ENCODE measurements around the gene COX19. TPM values are rescaled to one million over a fixed set of nuclear protein-coding genes. Genes with fewer than 3 reads are reported as not detected.
"Not testable (repeated sequence)": the region's sequence is repeated elsewhere in the genome, so short reads cannot be mapped to it uniquely, and the experiment has no call there.

COX19 gene
- total and polyA plus RNA-seq, 2 donors (not counting 1 experiment from before 2014, with no cell fraction given), result 14.7 to 38.3 TPM

- Histone ChIP-seq H3K4me1 (ENCODE audit: control insufficient read depth in 2 of 2, insufficient read depth in 2 of 2, low read length in 2 of 2) (peaks cover 0 to 6% of the 10 kb centered on the region in 2 donors), H3K36me3 (replicated peaks in 1 of 2; ENCODE audit: control extremely low read depth in 1 of 2, control insufficient read depth in 1 of 2, extremely low read depth in 1 of 2, insufficient read depth in 2 of 2, low read length in 1 of 2) (no peaks in the 10 kb centered on the region), H3K27ac (ENCODE audit: low read length in 2 of 2) (no peak overlapping the region), H3K79me2 (ENCODE audit: control insufficient read depth, insufficient read depth, low read length) (no peaks in the 10 kb centered on the region), H2AFZ (ENCODE audit: insufficient read depth, low read depth, low read length, poor library complexity, severe bottlenecking) (no peak overlapping the region), H3K9ac (ENCODE audit: low read length) (no peak overlapping the region), H4K20me1 (ENCODE audit: control insufficient read depth, insufficient read depth, low read length, poor library complexity, severe bottlenecking) (no peaks in the 10 kb centered on the region), H3K4me2 (replicated peaks; ENCODE audit: low read depth, low read length, poor library complexity, severe bottlenecking) (no peak overlapping the region), H3K4me3 (ENCODE audit: control extremely low read depth in 1 of 5, extremely low read depth in 1 of 5, insufficient read depth in 1 of 5, low read depth in 2 of 5, low read length in 4 of 5) (no peak overlapping the region), H3K27me3 (replicated peaks in 1 of 4; ENCODE audit: control extremely low read depth in 1 of 4, control insufficient read depth in 3 of 4, insufficient read depth in 4 of 4, low read length in 3 of 4) (no peaks in the 10 kb centered on the region), H3K9me3 (ENCODE audit: control extremely low read depth in 1 of 3, control insufficient read depth in 2 of 3, insufficient read depth in 1 of 3, low read length in 2 of 3) (peaks cover 0 to 4% (median 2%) of the 10 kb centered on the region in 3 donors)
- intact Hi-C loops (cut with micrococcal nuclease), result no loop called here
- no peak for DNase-seq
- H3K27me3 Mint-ChIP-seq, result peaks cover 10% of the 10 kb centered on the region
- ChIA-PET POLR2A (no interaction called here), CTCF (interaction anchor here (0.8 to 1.1 kb wide), 2 partner anchors 10 to 158 kb away, joined by 3 to 6 read pairs; partner anchors contain the start of gene ADAP1)
- WGBS (ENCODE audit: insufficient coverage), result 79% methylated on average over 4 of the region's 5 CpGs
- no peak overlapping the region for H3K27ac Mint-ChIP-seq
- peaks cover 10% of the 10 kb centered on the region for H3K9me3 Mint-ChIP-seq (ENCODE audit: insufficient read depth)
- peaks cover 11% of the 10 kb centered on the region for H3K4me1 Mint-ChIP-seq
- TF ChIP-seq CTCF (IDR thresholded peaks at IDR 0.05), result no peak
- TF ChIP-seq EZH2 (IDR thresholded peaks at IDR 0.05; ENCODE audit: borderline replicate concordance, insufficient read depth, low read depth, low read length, poor library complexity, severe bottlenecking), result no peak
- no peak for ATAC-seq (ENCODE audit: low read depth)
- no peak overlapping the region for H3K4me3 Mint-ChIP-seq
These were observed 30.6 kb downstream of the COX19 start for GRCh38 chr7:944744-945143.

GRCh38 chr7:943793-944192 is 31.6 kb downstream of the COX19 start:
- H3K27ac Mint-ChIP-seq; H3K4me1 ChIP-seq (ENCODE audit: control insufficient read depth in 2 of 2, insufficient read depth in 2 of 2, low read length in 2 of 2): not testable (repeated sequence)
- WGBS (ENCODE audit: insufficient coverage), result 93% methylated on average over 3 of the region's 4 CpGs

More at GRCh38 chr7:943793-944192, 31.6 kb downstream of the COX19 start:
- H3K36me3 ChIP-seq (replicated peaks in 1 of 2; ENCODE audit: control extremely low read depth in 1 of 2, control insufficient read depth in 1 of 2, extremely low read depth in 1 of 2, insufficient read depth in 2 of 2, low read length in 1 of 2); ATAC-seq (ENCODE audit: low read depth); H3K27me3 ChIP-seq (replicated peaks in 1 of 4; ENCODE audit: control extremely low read depth in 1 of 4, control insufficient read depth in 3 of 4, insufficient read depth in 4 of 4, low read length in 3 of 4); H3K4me3 ChIP-seq (ENCODE audit: control extremely low read depth in 1 of 5, extremely low read depth in 1 of 5, insufficient read depth in 1 of 5, low read depth in 2 of 5, low read length in 4 of 5); DNase-seq; H3K27me3 Mint-ChIP-seq; H3K4me2 ChIP-seq (replicated peaks; ENCODE audit: low read depth, low read length, poor library complexity, severe bottlenecking); H4K20me1 ChIP-seq (ENCODE audit: control insufficient read depth, insufficient read depth, low read length, poor library complexity, severe bottlenecking); H3K9me3 Mint-ChIP-seq (ENCODE audit: insufficient read depth); H3K4me1 Mint-ChIP-seq; H3K79me2 ChIP-seq (ENCODE audit: control insufficient read depth, insufficient read depth, low read length); intact Hi-C loops (cut with micrococcal nuclease); H3K27ac ChIP-seq (ENCODE audit: low read length in 2 of 2); H3K9me3 ChIP-seq (ENCODE audit: control extremely low read depth in 1 of 3, control insufficient read depth in 2 of 3, insufficient read depth in 1 of 3, low read length in 2 of 3); H3K9ac ChIP-seq (ENCODE audit: low read length); H3K4me3 Mint-ChIP-seq; H2AFZ ChIP-seq (ENCODE audit: insufficient read depth, low read depth, low read length, poor library complexity, severe bottlenecking): not testable (repeated sequence)
- CTCF ChIA-PET, result interaction anchor here (0.8 kb wide), 1 partner anchor 159 kb away, joined by 6 read pairs; no protein-coding TSS in a partner anchor
- POLR2A ChIA-PET, result interaction anchor here (0.7 kb wide), 2 partner anchors 21 to 220 kb away, joined by 5 read pairs; no protein-coding TSS in a partner anchor

Data from B cell (primary cell).